Frontal cortex (tissue), 4 donors: ENCODE measurements around the gene SEC14L3. TPM values are rescaled to one million over a fixed set of nuclear protein-coding genes. Genes with fewer than 3 reads are reported as not detected.
"Not testable (repeated sequence)": the region's sequence is repeated elsewhere in the genome, so short reads cannot be mapped to it uniquely, and the experiment has no call there.

Experiments
- DNase-seq, 2 donors: peaks; one replicate each; pipeline ENCODE4 v3.0.0; 2012; ENCODE audit warnings: low spot score in 2 of 2
- FAIRE-seq: peaks from 2 replicates; lab custom pipeline; 2012; peaks lifted over from hg19 to GRCh38; lab: Jason Lieb, UNC
- total RNA-seq: library from RNA; depleted of rRNA; stranded (reverse); fragments of >200 nt; gene quantifications from one replicate; pipeline ENCODE4 v1.2.3, GENCODE V29; 2014
- donor health status: control.
- donor health status: control.
- donor health status: control.

The SEC14L3 gene
- total RNA-seq, 1 donor from 2014 or later: not detected

DNA sequence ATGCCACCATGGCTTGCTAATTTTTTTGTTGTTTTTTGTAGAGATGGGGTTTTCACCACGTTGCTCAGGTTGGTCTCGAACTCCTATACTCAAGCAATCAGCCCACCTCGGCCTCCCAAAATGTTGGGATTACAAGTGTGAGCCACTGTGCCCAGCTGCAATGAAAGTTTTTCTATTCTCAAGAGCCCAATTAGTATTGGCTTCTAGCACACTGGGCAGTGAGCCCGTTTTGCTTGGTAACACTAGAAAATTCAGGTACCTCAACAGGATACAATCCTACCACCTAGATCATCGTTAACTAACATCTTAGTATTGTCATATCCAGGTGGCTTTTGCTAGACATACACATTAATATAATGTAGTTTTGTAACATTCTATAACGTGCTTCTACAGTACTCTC, 19.0 kb downstream of the SEC14L3 start:
- no peak for FAIRE-seq
- no peak for DNase-seq

DNA sequence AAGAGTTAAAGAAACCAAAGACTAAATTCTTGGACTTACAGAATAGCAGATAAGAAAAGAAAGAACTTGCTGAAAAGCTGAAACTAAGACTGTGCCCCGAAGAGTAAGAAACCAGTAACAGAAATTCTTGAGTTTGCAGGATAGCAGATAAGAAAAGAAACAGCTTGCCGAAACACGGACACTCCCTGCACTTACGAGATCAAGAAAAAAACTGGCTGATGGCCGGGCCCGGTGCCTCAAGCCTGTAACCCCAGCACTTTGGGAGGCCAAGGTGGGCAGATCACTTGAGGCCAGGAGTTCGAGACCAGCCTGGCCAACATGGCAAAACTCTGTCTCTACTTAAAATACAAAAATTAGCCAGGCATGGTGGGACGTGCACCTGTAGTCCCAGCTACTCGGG, 20.3 kb downstream of the SEC14L3 start:
- not testable (repeated sequence) for DNase-seq, FAIRE-seq

DNA sequence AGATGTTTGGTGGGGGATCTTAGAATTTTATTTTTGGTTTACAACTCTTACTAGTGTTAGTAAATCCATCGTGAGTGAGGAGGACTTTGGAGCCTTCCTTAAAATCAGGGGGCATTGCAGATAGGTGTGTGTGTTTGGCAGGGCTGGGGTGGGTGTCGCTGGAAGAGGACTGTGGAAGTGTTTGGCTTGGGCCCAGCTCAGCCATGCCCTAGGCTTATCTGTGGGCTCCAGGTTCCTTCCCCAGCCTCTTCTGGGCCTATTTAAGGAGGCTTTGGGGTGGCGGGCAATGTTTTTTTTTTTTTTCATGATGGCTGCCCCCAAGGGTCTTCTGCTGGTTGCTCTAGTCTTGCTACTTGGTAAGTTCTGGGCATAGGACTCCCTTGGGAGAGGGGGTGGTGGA, 24.2 kb downstream of the SEC14L3 start:
- no peak for FAIRE-seq
- DNase-seq: no peak

DNA sequence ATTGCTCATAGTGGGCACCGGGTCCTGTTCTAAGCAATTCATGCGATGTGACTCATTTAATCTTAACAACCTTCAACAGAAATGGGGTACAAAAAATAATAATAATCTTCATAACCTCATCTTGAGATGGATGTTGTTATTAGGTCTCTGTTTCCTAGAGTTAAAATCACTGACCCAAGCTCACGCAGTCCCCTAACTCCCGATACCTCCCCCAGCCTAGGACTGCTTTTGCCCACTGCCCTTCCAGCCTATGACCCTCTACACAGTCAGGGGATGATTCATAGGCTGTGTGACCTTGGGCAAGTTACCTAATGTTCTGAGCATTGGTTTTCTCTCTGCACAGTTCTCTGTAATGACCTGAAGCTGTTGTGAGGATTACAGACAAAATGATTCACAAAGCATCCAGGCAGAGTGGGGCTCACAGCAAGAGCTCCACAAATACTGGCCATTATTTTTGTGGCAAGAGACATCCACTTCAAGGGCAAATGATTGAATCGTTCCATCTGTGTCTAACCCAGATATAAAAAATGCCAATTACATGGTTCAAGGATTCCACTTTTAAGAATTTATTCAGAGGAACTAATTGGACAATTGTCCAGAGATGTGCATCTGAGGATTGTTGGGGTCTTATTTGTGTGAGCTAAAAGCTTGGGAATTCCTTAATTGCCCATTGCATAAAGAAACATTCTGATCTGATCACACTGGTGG, 26.2 kb downstream of the SEC14L3 start:
- FAIRE-seq: no peak
- no peak for DNase-seq

DNA sequence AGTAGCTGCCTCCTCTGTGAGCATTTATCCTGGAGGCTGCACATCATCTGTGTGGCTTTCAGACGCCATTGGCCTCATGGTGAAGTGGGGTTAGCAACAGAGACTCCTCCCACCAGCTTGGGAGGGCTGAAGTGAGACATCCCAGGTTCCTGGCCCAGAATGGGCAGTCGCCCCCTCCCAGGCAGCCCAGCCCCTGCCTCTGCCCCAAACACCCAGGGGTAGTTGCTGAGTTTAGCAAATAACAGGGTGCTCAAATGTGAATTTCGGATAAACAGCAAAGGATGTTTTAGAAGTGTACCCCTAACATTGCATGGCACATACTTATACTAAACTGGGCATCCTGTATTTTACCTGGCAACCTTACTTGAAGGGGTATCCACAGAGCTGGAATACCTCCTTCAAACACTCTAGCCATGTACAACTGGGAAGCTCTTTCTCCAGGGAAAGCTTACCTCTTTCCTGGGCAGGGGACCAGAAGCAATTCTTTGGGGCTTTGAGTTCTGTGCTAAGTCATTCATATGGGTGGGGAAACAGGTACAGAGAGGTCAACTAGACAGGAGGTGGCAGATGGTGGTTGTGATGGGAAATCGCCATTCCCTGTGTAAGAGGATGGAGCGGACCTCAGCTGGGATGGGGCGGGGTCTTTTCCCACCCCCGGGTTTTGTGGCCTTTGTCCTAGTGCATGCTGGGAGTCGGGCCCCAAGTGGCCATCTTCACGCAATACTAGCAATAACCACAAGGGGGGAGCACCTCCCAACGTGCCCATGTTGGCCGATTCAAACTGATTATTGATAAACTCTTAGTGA, 27.0 kb downstream of the SEC14L3 start:
- DNase-seq (peak; percentile 58 to 75), FAIRE-seq (no peak)

DNA sequence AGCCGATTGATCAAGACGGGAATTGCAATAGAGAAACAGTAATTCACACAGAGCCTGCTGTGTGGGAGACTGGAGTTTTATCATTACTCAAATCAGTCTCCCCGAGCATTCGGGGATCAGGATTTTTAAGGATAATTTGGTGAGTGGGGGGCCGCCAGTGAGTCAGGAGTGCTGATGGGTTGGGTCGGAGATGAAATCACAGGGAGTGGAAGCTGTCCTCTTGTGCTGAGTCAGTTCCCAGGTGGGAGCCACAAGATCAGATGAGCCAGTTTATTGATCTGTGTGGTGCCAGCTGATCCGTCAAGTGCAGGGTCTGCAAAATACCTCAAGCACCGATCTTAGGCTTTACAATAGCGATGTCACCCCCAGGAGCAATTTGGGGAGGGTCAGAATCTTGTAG, 30.7 kb downstream of the SEC14L3 start:
- DNase-seq (no peak), FAIRE-seq (no peak)

DNA sequence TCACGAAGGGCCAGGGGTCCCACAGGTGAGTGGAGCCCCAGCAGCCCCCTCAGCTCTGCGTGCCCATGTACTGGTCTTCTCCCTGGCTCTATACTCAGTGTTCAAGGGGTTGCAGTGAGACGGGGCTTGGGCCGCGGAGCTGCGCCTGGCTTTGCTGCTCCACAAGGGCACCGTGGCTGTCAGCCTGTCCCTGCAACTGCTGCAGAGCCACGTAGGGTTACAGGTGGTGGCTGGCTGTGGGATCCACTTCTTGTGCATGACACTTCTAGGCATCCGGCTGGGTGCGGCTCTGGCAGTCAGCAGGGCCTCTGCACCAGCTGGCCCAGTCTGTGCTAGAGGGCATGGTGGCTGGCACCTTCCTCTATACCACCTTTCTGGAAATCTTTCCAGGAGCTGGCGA, 32.0 kb downstream of the SEC14L3 start:
- FAIRE-seq (no peak), DNase-seq (no peak)

DNA sequence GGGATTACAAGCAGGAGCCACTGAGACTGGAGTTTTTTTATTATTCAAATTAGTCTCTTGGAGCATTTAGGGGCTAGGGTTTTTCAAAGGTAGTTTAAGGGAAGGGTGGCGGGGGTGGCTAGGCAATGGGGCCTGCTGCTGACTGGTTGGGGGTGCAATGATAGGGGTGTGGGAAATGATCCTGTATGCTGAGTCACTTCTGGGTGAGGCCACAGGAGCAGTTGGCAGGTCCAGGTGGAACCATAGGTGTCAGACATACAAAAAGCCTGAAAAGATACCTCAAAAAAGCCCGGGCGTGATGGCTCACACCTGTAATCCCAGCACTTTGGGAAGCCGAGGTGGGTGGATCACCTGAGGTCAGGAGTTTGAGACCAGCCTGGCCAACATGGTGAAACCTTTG, 32.6 kb downstream of the SEC14L3 start:
- FAIRE-seq: no peak
- no peak for DNase-seq

DNA sequence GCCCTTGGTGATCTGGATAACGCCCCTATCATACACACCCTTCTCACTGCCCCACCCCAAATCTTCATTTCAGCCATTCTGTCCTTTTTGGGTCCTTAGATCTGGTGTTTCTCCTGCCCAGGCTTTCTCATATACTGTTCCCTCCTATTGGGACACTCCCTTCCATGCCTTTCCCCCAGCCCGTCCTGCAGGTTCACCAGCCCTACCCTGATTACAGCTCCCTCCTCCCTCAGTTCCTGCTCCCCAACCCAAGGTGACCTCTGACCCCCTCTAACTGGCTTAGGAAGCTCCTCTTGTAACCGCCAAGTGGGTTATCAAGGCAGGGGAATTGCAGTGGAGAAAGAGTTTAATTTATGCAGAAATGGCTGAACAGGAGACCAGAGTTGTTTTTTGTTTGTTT, 33.3 kb downstream of the SEC14L3 start:
- FAIRE-seq: no peak
- no peak for DNase-seq

DNA sequence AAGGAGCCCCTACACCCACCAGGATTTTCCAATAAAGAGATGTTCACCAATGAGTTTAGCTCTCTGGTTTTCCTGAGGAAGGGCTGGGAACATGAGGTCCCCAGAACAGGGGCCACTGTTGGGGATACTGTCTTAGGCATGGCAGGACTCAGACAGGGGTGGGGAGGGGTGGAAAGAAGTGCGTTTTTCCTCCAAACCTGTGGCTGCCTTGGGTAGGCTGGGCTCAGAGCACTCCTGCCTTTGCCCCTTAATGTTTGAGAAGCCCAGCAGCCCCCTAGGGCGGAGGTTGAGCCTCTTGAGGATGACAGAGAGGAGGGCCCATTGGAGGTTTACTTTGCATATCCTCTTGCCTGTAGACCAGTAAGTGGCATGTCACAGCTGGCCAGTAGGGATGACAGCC, 35.6 kb downstream of the SEC14L3 start:
- no peak for FAIRE-seq
- DNase-seq: no peak

DNA sequence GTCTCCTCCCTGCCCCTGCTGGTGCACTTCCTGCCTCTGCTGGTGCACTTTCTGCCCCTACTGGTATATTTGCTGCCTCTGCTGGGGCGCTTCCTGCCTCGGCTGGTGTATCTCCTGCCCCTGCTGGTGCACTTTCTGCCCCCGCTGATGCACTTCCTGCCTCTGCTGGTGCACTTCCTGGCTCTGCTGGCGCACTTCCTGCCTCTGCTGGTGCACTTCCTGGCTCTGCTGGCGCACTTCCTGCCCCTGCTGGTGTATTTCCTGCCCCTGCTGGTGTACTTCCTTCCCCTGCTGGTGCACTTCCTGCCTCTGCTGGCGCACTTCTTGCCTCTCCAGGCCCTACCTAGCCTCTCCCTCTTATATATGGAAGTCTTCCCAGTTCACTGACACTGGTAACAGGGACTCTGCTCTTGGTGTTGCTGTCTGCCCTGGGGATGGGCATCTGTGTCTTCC, 36.1 kb downstream of the SEC14L3 start:
- no peak for FAIRE-seq
- no peak for DNase-seq

DNA sequence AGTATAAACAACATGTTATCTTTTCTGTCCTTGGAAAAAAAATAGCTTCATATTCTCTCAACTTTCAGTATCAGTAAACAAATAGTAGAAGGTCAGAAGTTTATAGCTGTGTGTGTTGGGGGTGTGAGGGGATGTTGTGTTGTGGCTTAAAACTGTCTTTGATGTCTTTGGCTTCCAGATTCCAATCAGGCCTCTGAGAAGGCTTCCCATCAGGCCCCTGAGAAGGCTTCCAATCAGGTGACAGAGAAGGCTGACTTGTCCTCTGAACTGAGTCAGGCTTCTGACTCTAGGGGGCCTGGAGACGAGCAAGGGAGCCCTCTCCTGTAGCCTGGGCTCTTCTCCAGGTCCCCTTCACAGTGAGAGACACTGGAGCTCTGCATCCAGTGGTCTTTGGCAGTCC, 37.0 kb downstream of the SEC14L3 start:
- FAIRE-seq (no peak), DNase-seq (no peak)

DNA sequence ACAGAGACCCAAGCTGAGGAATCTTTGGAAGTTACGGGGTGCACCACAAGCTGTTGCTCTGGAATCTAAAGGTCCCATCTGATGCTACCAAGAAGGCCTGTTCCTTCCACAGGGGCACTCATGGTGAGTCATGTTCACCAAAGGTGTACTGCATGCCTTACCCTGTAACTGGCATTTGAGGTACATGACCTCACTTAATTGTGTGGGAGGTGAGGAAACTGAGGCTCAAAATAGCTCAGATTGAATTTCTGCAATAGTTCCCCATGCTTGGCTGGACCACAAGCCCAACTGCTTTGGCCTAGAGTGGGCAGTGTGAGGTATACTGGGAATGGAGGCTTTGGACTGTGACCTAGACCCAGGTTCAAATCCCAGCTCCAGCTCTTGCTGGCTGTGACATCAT, 38.0 kb downstream of the SEC14L3 start:
- DNase-seq: no peak
- no peak for FAIRE-seq

DNA sequence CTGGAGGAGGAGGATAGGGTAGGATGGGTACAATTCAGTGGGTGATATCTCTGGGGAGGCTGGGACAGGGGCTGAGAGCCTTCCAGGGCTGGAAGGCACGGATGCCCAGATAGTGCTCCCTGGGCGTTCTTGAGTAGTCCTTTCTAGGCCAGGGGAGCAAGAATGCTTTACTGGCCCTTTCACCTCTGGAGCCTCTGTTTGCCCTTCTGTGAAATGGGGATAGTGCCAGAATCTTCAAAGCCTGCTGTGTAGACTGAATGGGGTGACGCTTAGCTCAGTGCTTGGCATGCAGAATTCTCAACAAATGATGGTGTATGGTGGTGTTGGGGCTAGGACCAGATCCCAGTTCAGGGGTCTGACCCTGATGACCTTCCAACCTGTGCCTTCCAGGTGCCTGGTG, 38.6 kb downstream of the SEC14L3 start:
- no peak for FAIRE-seq

DNA sequence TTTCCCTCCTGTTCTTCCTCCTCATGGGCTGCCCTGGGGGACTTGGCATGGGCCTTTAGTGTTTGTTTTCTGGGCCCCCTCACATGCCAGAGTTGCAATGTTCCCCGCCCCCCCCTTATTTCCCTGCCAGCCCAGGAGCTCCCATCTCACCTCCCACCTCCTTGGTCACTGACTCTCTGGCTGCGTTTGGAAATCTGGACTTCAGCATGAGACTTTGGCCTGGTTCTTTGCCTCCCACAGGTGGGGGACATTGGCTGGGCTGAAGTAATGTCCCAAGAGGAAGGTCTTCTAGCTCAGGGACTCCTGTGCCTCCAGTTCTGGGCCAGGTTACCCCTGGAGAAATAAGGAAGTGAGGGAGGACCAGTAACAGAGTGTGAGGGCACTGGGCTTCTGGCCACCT, 39.3 kb downstream of the SEC14L3 start:
- no peak for FAIRE-seq
- DNase-seq: no peak

More for the DNA sequence above, 38.6 kb downstream of the SEC14L3 start:
- no peak for DNase-seq

DNA sequence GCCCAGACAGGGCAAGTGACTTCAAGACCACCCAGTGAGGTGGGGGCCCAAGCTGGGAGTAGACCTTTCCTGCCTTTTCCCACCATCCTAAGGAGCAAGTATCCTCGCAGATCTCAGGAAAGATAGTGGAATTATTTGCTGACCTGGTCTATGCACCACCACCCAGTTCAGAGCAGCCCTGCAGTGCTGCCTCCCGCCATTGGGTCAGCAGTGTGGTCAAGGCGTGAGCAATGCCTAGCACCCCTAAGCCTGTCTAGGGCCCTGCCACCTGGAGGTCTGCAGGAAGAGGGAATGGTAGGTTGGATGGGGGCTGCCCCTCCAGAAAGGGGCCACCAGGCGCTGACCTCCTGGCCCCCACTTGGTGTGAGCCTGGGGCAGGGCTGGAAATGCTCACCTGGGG, 39.7 kb downstream of the SEC14L3 start:
- no peak for FAIRE-seq
- DNase-seq: no peak

DNA sequence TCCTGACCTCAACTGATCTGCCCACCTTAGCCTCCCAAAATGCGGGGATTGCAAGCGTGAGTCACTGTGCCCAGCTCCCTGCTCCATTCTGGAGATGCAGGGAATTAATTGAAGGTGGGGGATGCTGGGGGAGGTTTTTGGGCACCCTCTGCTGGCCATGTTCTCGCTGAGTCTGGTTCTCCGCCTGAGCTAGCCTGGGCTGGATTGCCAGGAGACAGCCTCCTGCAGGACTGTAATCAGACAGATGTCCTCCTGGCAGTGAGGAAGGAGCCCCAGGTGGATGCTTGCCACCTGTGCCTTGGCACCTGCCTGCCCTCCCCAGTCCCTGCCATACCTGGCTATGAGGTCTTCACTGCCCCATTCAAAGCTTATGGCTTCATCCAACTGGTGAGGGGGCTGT, 40.9 kb downstream of the SEC14L3 start:
- FAIRE-seq (no peak), DNase-seq (no peak)

DNA sequence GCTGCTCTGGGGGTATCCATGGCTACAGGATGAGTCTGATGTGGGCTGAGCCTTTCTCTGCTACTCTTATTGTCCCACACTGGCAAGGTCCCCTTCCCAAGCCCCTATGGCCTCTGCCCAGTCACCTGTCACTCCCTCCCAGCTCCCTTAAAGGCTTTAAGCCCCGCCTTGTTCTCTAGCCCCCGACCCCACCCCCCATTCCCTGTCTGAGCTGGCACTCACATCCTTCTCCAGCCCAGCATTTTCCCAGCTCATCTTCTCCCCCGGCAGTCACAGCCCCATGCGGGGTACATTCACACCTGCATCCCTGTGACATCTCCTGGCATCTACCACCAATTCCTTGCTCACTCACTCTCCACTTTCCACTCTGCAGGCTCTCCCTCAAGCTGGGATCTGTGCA, 41.9 kb downstream of the SEC14L3 start:
- FAIRE-seq (no peak), DNase-seq (no peak)

DNA sequence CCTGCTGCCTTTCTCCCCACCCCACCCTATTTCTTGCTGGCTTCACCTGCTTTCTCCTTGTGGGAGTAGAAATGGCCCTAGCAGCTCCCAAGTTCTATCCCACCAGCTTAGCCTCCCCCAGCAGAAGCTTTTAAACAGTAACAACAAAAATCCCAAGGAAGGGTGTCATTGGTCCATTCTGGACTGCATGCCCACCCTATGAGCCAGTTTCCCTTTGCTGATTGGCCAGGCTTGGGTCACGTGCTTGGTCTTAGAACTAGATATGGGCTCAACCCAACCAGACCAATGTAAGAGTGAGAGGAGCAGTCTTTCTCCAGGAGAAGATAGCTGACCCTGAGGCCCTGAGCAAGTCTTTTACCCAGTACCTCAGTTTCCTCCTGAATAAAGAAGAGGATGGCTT, 43.9 kb downstream of the SEC14L3 start:
- no peak for DNase-seq

DNA sequence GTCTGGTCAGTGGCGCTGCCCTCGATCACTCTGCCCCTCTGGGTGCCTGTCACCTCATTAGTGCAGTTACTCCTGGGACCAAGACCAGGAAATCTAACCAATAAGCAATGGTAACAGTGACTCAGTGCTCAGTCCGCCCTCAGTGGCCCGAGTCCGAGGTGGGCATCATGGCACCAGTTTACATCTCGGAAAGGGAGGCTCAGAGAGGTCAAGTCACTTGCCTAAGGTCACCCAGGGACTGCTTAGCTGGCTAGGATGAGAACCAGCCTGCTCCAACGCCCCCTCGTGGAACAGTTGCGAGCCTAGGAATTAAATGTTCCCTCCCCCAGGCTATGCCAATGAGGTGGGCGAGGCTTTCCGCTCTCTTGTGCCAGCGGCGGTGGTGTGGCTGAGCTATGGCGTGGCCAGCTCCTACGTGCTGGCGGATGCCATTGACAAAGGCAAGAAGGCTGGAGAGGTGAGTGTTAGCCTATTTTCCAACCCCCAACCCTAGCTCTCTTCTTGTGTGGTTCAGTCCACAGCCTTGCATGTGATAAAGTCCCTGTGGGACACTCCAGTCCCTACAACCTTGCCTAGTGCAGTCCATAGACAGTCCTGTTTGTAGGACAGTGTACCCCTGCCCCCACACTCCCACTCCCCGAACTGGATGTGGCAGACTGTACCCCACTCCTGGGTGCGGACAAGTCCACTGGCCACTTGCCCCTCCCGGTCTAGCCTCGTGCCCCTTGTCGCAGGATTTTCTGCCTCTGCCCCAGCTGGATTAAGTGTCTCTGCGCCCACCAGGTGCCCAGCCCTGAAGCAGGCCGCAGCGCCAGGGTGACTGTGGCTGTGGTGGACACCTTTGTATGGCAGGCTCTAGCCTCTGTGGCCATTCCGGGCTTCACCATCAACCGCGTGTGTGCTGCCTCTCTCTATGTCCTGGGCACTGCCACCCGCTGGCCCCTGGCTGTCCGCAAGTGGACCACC, 45.1 kb downstream of the SEC14L3 start:
- no peak for FAIRE-seq

More for the DNA sequence above, 43.9 kb downstream of the SEC14L3 start:
- no peak for FAIRE-seq

More for the DNA sequence above, 45.1 kb downstream of the SEC14L3 start:
- peak in 1 of 2 donors; percentile 75 for DNase-seq
